HG02678 (cell line): ENCODE data around the gene AMIGO2.

ENCODE experiments used
- ATAC-seq: cut with Tn5 transposase; IDR thresholded peaks from one replicate; pipeline ENCODE4 v1.9.1; 2021; ENCODE audit warnings: mild to moderate bottlenecking, moderate library complexity; ENCODE audit not compliant: unreplicated experiment

Gene AMIGO2

DNA sequence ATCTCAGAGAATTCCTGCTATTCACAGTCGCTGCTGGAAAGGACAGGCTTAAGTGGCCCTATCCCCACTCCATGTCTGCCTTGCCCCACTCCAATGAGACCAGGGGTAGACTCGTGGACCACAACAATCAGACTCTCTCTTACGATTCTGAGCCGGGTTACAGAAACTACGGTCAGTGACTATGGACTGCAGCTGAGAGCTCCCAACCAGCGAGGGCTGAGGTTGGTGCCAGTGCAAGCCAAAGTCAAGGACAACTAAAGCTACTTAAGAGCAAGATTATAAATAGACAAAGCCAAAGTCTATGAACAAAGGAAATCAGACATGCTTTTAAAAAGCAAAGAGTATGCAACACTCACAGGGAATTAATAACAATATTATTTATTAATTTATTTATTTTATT is 18.3 kb upstream of the AMIGO2 start:
- ATAC-seq, result no peak

DNA sequence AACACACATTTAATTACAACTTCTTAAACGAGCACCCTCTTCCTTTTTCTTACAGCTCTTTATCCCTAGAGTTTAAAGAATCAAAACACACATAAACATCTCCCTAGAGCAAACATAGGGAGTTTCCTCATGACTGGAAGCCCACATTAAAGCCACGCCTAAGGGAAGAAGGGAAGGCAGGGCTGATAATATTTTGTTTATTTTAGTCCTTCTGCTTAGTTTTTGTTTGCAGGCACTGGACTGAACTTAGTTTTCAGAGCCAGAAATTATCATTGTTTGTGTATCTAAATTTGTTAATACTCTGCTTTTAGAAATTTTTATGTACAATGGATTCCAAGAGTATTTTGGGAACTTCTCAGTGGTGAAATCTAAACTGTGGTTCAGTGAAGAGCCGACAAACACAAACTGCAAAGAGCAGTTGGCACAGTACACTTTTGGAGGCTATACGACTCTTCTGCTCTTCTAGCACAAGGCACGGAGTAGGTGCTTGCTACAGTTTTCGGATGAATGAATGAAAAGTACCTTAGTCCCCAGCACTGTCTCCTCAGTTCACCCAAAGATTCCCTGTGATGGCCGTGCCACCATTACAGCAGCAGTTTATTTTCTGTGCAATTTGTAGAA is 17.6 kb upstream of the AMIGO2 start:
- ATAC-seq, result no peak

DNA sequence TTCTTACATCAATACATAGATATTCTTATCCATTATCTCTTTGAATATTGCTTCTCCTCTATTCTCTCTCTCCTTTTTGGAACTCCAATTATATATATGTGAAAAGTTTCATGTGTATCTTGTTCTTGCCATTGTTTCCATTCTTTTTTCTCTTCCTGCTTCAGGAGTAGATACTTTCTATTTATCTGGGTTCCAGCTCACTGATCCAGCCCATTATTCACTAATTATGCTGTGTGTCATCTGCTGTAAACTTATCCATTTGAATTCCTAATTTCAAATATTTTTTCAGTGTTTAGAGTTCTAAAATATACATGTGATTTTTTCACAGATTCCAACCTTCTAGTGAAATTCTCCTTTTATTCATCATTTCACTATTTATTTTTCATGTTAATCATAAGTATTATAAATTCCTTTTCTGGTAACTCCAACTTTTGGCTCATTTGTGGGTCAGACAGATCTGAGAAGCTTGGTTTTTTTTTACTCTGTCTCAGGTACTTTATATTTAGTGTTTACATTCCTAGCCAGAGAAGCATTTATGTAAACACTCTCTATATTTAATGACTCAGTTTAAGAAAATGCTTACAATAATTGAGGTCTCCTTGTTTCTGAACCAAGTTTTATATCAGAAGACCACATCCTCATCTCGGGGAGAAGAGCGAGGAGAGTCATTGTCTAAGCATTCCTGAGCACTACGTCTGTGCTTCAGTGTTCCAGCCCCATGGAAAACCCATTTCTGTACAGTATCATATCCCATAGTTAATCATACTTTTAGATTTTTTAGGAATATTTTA is 15.9 kb upstream of the AMIGO2 start:
- no peak for ATAC-seq

DNA sequence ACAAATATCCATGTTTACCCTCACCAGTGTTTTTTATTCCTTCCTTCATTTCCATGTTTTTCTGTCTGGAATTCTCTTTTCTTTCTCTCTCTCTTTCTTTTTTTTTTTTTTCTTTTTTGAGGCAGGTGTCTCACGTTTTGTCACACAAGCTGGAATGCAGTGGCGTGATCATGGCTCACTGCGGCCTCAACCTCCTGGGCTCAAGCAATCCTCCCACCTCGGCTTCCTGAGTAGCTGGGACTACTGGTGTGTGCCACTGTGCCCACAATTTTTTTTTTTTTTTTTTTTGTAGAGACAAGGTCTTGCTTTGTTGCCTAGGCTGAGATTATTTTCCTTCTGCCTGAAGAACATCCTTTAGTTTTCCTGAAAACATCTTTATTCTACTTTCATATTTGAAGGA is 15.0 kb upstream of the AMIGO2 start:
- no peak for ATAC-seq

DNA sequence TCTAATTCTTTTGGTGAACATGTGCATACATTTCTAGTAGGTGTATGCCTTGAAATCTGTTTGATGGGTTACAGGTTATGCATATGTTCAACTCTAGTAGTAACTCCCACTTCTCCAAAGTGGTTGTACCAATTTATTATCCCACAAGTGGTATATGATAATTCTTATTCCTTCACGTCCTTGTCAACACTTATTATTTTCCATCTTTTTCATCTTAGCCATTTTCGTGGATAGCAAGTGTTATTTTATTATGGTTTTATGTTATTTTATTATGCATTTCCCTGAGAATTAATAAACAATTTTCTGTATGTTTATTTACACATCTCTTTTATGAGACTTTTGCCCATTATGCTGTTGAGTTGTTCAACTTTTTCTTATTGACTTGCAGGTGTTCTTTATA is 11.2 kb upstream of the AMIGO2 start:
- ATAC-seq, result no peak

DNA sequence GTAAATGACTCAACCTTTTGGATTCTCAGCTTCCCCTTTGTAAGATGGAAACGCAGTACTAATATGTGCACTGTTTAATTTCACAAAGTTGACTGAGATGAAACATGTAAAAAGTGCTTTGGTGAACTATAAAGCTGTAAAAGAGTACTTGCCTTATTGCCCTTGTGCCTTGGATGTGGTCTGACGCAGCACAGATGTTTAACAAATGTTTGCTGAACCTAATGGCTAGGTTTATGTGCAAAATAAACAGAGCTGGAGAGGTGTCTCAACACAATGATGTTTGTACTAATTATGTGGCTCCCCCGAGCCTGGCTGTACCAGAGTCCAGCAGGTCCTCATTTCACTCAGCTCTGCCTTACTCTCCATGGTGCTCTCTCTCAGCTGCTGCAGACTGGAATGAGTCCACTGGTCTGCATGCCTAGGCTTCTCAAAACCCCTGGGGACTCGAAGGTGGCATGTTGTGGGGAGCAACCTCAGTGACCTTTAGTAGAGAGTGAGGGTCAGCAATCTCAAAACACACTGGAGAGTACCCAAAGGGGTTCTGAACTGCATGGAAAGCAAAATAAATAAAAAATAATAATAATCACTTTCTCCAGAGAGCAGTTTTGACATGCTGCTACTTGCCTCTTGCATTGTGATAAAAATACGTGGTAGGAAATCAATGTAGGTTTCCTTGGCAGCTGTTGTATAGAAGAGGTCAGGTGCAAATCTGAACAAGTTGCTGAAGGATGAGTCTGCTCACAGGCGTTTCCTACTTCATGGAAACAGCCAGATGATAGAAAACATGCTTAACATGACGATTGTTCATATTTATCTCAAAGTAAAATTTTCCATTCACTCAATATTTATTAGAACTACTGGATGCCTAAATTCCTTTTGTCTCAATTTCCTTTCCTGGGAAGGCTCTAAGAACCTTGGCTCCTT is 8.5 kb upstream of the AMIGO2 start:
- no peak for ATAC-seq

DNA sequence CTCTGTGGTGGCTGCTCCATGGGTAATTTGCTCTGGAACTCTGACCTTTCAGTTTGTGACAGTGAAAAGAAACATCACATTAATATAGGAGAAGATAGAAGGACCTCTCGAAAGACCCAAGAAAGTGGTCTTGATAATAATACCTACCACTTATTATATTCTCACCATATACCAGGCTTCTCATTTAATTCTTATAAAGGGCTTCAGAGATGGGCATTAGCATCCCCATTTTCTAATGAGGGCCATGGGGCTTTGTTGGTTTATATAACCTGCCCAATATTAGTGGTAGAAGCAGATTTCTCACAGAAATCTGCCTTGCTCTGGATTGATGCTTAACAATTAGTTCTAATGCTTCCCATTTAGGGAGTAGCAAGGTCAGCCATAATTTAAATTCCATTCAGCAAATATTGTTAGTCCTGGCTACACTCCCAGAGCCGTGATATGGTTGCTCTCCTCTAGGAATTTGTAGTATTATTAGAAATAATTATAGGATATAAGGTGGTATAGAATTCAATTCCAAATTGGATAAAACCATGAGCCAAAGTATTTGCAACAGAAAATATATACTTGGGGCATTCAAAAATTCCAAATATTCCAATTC is 7.4 kb upstream of the AMIGO2 start:
- ATAC-seq, result no peak

DNA sequence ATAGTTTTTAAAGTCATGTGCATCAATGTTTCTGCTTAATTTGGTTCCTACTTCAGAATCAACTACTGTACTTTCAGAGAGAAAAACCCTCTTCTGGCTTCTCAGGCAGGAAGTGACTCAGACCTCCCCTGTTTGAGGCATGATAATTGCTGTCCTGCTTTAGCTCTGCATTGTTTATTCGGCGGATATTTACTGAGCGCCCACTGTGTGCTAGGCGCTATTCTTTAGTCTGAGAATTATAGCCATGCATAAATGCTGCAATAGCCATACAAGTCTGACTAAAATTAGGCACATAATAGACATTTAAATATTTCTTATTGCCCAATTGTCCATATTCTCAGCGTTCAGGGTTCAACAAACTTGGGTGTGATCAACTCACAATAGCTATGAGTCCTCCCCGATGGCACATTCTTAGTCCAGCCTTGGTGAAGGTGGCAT is 6.1 kb upstream of the AMIGO2 start:
- no peak for ATAC-seq

DNA sequence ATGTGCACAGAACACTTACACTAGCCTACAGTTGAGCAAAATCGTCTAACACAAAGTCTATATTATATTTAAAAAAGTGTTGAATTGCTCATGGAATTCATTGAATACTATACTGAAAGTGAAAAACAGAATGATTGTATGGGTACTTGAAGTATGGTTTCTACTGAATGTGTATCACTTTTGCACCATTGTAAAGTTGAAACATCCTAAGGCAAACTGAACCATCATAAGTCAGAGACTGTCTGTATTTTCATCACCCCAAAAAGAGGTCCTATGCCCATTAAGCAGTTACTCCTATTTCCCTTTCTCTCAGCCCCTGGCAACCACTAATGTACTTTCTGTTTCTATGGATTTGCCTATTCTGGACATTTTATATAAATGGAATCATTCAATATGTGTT is 4.4 kb upstream of the AMIGO2 start:
- no peak for ATAC-seq

DNA sequence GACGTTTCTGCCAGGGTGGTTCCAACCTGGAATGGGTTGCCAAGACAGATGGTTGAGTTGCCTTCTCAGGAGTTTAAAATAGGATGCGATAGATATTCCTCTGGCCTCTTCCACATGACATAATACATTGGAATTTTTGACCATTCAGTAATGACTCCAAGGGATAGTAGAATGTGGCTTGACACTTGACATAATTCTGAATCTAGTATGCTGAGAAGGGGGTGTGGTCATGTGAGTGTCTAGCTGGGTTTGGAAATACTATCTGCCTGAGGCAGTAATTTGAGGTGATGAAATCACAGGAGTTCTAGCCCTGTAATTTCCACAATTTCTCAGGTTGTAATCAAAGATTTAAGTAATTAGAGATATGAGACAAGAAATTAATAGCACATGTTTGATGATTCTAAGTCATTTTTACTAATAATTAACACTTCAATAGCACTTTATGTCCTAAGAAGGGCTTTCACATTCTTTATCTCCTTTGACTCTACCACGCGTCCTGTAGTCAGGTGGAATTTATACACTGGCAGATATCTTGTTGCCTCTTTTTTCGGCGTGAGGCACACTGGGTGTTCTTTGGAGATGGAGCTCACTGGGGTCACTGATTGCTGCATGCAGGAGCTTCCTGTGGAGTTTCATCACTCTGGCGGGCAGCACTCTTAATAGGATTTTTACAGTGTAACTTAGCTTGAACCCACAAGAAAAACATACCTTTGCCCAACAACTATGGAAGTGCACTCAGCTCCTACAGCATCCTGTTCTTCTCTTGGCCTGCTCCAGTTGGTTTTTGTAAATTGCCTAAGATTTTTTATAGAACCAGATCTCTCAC is 3.2 kb upstream of the AMIGO2 start:
- no peak for ATAC-seq

DNA sequence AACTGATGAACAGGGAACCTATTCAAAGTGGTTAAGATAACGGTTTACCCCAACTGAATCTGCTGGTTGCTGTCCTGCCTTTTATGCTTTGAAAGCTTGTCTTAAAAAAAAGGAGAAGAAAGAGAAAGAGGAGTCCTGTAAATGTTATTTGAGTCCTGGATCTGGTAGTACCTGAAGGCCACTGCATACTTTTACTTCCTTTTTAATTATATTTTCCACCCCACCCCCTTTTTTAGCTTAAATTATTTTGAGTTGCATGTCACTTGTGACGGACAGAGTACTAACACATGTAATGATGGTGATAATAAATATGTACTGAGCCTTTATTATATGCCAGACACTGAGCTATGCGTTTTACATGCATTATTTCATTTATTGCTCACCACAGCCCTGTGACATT is 2.5 kb upstream of the AMIGO2 start:
- no peak for ATAC-seq

DNA sequence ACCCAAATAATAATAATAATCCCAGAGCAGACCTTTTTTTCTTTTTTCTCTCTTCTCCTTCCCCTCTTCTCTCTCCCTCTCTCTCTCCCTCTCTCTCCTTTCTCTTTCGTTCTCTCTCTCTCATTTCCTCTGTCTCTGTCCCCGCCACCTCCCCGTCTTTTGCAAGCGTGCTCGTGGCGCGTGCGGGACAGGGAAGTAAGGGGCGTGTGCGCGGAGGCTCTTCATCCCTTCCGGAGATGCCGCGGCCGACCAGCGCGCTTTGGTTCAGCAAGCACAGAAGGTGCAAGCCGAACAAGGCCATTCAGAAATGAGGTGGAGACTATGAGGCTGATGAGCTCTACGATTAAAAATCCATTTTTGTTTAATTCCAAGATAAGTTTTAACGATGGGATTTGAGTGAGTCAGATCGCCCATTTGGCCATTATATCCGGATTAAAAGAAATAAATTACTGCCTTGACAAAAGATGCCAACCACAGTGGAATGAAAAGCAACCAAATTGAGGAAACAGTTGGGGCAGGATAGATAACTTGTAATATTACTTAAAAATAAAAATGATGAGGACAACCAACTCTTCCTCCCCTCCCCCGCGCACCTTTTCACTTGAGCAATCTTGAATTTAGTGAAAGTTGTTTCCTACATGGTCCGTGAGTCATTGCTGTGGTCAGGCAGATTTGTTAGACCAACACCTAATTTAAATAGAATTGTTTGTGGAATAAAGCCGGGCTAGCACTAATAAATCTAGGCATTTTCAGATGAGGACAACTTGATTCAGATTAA is 1.2 kb upstream of the AMIGO2 start:
- no peak for ATAC-seq

DNA sequence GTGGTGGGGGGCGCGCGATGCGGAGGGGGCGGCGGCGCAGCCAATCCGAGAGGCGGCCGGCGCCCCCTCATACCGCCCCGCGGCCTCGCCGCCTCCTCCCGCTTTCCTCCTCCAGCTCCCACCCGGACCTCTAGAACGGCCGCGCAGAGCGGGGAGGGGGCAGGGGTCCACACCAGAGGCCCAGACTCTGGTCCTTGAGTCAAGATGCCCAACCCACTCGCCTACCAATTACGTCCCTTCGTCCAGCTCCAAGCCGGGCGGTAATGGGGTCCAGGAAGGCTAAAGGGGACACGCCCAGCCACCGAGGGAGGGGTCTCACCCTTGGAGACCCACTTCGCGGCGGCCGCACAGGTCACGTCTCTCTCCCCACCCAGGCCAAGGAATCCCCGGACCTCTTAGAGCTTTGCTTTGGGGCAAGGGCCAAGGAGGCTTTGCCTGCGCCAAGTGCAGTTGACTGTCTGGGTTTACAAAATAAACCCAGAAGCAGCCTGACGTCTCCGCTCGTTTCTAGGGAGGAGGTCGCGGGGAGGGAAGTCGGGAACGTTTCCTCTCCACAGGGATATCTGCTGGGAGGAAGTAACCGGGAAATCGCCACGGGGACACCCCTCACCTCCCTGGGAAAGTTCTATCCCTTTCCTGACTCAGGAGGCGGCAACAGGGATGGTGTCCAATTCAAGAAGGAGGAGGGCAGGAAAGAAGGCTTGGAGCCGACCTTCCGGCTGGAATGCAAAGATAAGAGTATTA is 394 bp upstream of the AMIGO2 start:
- ATAC-seq, result peak; percentile 22

DNA sequence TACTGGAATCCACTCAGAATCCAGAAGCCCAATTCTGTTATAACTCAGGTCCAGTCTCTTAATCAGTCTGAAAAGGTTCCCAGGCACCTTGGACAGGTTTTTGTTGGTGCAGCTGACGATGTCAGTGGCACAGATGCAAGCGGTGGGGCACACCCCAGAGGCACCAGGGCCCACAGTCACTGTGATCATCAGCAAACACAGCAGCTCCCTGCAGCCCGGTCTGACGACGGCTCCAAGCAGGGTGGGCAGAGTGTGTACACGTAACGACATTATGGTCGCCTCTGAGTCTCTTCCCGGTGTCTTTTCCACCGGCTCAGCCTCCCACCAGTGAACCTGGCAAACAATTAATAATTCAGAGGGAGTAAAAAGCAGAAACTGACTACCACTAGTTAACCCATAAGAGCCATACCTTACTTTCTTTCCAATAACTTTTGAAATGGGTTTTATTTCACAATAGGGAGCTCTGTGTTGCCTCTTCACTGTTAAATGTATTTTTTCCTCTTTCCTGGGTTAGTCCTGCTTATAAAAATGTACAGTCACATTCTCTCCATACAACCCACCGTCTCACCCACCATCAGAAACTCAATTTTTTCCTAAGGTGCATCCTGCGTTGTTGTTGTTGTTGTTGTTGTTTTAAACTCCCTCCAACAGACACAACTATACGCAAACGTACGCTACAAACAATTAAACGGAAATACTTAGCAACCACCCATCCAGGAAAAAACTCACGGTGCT is 859 bp downstream of the AMIGO2 start:
- no peak for ATAC-seq

DNA sequence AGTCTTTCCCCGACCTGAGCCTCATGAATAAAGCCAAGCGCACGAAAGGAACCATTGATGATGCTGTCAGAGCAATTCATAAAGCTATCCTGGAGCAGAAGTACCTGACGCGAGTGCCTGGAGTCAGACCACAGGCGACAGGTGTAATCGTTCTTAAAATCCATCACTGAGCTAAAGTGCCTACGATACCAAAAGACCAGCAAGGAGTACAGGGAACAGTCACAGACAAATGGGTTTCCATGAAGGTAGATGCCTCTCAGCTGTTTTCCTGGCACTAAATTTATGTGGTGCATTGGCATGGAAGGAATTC is 1.7 kb downstream of the AMIGO2 start:
- ATAC-seq, result no peak

DNA sequence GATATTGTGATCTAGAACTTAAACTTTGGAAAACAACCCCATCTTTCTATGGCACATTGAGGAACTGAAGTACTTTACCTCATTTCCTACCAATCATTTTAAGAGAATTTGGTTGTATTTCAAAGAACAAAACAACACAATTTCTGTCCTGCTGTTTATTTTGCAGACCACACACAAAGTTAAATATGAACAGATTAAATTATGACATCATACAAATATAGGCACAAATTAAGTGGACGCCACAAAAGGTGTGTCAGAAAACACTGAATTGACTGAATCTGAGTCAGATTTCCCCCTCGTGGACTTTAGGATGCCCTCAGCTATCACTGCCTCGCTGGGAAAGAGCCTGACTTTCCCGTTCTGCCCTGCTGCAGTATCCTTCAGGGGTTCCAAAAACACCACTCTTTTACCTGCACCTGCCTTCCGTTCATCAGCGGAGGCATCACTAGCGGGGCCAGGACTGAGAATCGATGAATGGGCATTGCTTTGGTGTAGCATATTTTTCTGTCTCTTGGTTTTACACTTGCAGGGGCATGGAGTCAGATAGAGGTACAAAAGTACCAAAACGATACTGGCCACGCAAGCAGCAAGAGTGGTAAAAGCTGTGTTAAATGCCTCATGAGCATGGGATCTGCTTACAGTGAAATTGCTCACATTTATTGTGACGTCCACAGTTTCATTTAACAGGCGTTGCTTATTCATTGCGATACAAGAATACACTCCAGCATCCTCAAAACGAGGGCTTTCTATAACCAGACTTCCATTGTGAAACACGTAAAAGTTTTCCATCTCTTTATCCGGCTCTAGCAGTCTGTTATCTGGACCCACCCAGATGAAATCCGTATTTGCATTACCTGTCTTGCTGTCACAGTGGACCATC is 2.3 kb downstream of the AMIGO2 start:
- ATAC-seq, result no peak
